GM04503 (cell line): ENCODE data around the gene GRIN2D.

ENCODE experiments used
- DNase-seq: peaks from one replicate; pipeline ENCODE4 v3.0.0-alpha.2; 2012; ENCODE audit warnings: low read depth

GRIN2D gene

DNA sequence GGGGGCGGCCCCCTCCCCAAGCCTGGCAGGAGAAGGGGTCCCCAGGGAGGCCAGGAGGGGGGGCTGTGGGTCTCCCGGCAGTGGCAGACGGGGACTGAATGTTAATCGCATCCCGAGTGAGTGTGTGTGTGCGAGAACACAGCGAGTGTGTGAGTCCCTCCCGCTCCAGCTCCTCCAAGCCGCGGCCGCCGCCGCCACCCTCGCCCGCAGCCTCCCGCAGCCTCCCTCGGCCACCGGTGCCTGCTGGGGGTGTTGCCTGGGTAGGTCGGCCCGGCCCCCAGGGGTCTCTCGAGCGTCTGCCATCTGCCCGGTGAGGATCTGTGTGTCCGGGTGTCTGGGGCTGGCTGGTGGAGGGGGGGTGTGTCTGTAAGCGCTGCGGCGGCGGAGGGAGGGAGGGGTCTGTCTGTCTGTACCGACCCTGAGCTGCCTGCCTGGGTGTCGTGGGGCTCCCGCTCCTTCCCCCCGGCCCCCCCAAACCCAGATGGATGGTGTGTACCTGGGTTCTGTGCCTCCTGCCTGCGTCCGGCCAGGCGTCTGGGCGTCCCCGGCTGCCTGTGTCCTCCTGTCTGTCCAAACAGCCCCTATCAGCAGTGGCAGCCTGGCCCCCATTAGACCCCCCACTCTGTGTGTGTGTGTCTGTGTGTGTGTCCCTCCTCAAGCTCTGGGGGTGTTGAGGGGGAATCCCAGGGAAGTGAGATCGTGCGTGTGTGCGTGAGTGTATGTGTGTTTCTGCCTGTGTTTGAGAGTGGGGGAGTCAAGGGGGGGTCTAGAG is at the start of gene GRIN2D:
GRIN2D (plus strand) TSS at position 110 of the 772 bp plus-strand sequence. CDS start 4,725 bp downstream, outside the sequence.
- DNase-seq = no peak

DNA sequence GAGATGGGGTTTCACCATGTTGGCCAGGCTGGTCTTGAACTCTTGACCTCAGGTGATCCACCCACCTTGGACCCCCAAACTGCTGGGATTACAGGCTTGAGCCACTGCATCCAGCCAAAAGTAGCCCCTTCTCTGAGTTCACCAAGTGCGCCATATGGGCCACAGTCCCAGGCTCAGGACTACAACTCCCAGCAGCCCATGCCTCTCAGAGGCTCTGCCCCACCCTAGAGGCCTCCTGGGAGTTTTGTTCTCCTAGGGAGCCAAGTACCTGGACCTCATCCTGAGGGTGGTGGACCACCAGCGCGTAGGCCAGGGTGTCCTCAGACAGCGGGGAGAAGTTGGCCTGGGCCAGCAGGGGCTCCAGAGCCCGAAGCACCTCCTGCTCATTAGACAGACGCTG is 48.6 kb upstream of the GRIN2D start:
- DNase-seq = no peak

DNA sequence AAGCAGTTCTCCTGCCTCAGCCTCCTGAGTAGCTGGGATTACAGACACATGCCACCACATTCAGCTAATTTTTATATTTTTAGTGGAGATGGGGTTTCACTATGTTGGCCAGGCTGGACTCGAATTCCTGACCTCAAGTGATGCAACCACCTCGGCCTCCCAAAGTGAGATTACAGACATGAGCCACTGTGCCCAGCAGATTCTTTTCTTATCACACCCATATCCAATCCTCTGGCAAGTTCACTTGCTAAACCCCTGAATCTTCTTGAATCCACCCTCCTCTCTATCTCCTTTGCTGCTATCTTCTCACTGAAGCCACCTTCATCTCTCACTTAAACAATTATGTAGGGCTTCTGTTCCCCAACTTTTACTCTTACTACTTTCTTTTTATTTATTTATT is 47.3 kb upstream of the GRIN2D start:
- DNase-seq = no peak

DNA sequence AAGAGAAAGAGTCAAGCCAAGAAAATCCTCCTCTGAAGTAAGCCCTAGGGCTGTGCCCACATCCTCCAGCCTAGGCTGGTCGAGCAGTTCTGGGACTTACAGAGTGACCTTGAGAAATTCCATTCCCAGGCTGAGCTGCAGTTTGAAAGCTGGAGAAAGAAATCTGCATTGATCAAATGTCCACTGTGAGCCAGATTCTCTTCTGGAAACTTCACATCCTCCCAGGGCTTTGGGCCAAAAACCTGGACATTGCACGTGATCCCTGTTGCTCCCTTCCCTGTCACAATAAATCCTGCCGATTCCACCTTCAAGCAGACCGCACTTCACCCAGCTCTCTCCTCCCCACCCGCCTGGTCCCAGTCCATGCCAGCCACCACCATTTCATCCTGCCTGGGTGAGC is 45.4 kb upstream of the GRIN2D start:
- no peak for DNase-seq

DNA sequence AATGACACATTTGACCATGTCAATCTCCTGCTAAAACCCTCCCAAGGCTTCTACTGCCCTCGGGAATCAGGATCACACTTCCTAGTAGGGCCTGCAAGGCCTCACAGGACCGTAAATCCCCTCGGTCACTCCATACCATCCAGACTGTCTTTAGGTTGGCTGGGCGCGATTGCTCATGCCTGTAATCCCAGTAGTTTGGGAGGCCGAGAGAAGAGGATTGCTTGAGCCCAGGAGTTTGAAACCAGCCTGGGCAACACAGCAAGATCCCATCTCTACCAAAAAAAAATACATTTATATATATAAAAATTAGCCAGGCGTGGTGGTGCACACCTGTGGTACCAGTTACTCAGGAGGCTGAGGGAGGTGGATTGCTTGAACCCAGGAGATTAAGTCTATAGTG is 44.7 kb upstream of the GRIN2D start:
- no peak for DNase-seq

DNA sequence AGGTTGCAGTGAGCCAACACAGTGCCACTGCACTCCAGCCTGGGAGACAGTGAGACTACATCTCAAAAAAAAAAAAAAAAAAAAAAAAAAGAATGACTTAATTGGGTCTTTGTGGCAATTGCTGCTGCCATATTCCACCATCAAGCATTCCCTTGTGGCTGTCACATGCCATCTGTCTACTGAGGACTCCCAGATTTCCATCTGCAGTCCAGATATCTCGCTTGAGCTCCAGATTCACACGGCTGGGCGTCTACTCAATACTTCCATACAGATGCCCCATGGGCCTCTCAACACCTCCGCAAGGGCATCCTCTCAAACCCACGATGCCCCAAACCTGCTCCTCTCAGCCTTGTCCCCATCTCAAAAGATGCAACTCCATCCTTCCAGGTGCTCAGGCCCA is 42.6 kb upstream of the GRIN2D start:
- no peak for DNase-seq

DNA sequence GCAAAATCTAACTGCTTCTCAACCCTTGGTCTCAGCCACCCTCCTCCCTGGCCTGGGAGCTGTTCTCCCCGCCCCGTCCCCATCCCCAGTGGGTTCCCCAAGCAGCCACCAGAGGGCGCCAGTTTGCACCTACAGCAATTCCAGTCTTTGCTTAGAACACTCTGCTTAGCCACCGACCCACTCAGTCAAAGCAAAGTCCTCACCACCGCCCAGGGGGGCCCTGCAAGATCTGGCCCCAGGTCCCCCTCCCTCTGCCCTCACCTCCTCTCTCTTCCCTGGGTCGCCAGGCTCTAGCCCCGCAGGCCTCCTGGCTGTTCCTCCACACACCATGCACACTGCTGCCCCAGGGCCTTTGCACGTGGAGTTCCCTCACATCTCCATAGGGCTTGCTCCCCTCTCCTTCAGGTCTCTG is 42.1 kb upstream of the GRIN2D start:
- DNase-seq = no peak

DNA sequence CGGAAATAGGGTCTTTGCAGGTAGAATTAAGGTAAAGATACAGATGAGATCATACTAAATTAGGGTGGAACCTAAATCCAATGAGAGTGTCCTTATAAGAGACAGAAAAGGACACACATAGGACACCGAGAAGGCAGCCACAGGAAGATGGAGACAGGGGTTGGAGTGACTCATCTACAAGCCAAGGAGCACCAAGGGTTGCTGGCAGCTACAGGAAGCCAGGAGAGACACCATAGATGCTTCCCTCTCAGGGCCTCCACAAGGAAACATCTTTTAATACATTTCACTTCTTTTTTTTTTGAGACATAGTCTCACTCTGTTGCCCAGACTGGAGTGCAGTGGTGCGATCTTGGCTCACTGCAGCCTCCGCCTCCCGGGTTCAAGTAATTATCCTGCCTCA is 39.8 kb upstream of the GRIN2D start:
- no peak for DNase-seq

DNA sequence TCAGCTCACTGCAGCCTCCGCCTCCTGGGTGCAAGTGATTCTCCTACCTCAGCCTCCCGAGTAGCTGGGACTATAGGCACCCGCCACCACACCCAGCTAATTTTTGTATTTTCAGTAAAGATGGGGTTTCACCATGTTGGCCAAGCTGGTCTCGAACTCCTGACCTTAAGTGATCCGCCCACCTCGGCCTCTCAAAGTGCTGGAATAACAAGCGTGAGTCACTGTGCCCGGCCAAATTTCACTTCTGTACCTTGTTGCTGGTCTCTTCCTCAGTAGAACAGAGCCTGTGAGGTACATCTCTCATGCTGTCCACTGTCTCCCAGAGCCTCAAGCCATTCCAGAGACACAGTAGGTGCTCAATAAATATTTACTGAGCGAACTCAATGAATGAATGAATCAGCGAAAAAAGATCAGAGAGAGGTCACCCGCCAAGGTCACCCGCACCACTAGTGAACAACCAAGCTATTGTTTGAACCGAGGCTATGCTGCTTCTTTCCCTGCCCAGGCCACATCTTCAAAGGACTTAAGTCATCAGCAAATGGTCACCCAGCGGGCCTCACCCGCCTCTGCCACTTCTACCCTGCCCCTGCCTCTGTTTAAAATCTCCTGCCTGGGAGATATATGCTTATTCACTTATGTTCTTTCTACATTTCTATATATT is 39.0 kb upstream of the GRIN2D start:
- DNase-seq = no peak

DNA sequence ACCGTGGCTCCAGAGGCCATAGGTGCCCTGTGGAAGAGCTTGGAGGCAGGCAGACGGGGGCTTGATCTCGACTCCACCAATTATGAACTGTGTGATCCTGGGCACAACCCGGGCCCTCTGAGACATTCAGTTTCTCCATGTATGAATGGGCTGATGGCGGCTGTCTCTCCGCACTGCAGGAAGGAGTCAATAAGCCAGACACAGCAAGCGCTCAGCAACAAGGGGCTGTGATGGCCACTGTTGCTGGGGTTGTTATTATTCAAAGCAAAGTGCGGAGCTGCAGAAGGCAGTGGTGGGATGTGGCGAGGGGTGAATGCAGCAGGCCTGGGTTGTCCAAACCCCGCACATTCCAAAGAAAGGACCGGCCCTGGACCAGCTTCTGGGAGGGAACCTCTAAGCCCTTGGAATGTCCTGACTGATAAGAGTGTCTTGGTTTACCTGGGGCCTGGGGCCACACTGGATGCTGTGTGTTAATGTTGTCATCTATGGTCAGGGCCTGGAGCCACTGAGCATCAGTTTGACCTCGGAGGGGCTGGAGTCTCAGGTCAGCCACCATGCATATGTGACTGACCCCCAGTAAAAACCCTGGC is 38.0 kb upstream of the GRIN2D start:
- DNase-seq = no peak

DNA sequence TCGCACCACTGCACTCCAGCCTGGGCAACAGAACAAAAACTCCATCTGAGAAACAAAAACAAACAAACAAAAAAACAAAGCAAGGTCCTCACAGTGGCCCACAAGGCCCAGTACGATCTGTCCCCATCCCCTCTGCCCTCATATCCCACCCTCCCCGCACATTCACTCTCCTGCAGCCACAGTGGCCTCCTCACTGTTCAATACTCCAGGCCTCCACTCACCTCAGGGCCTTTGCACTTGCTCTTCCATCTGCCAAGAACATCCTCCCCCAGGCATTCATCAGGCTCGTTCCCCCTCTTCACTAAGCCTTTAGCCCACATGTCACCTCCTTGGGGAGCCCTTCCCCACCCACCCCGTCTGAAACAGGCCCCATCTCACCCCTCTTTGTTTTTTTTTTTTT is 34.3 kb upstream of the GRIN2D start:
- DNase-seq = no peak

DNA sequence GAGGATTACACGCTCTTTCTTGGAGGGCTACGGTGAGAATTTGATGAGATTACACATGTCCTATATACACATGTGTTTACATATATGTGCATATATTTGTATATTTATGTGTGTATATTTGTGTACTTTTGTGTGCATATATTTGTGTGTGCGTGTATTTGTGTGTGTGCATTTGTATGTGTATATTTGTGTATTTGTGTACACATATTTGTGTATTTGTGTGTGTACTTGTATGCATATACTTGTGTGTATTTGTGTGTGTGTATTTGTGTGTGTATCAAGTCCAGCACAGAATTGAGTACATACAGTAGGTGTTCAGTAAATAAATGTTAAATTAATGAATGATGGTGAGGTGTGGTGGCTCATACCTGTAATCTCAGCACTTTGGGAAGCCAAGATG is 31.6 kb upstream of the GRIN2D start:
- DNase-seq = no peak

DNA sequence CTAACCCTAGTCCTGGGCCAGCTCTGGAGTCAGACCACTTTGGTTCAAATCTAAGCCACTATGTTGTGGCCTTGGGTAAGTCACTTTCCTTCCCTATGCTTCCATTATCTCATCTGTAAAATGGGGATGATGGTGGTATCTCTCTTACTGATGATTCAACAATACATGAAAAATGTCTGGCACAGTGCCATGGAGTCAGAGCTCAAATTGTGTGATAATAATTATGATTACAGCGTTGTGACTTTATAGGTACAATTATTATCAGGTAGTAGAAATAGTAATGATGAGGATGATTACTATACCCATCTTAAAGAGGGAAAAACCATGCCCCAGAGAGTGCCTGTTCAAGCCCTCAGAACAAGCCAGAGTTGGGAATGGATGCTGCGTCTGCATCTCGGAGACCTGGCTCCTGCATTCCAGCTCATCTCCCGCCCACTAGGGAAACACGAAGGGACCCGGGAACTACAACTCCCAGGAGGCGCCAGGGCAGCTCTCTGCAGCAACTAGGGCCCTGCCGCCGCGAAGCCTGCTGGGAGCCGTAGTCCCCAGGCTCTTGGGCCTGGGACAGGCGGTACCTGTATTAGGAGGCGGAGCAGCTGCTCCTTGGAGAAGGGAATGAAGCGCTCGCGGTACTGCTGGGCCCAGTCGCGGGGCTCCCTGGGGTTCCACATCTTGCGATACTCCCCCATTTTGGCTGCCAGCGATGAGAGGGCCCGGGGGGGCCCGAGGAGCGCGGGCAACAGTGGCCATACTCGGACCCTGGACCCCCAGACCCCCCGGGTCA is 30.6 kb upstream of the GRIN2D start:
- DNase-seq = peak; percentile 73

DNA sequence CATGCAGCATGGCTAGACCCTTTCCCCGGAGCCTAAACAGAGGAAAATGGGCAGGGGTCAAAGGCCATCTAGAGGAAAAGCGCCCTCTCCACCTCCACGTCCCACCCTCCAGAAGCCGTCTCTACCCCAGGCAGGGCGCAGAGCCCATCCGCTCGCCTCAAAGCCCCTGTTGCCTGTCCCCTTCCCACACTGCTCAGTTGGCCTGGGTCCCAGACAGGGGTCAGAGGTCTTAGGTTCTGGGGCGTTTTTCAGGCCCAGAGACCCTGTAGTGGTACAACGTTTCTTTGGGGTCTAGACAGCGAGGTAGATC is 30.0 kb upstream of the GRIN2D start:
- DNase-seq = no peak

DNA sequence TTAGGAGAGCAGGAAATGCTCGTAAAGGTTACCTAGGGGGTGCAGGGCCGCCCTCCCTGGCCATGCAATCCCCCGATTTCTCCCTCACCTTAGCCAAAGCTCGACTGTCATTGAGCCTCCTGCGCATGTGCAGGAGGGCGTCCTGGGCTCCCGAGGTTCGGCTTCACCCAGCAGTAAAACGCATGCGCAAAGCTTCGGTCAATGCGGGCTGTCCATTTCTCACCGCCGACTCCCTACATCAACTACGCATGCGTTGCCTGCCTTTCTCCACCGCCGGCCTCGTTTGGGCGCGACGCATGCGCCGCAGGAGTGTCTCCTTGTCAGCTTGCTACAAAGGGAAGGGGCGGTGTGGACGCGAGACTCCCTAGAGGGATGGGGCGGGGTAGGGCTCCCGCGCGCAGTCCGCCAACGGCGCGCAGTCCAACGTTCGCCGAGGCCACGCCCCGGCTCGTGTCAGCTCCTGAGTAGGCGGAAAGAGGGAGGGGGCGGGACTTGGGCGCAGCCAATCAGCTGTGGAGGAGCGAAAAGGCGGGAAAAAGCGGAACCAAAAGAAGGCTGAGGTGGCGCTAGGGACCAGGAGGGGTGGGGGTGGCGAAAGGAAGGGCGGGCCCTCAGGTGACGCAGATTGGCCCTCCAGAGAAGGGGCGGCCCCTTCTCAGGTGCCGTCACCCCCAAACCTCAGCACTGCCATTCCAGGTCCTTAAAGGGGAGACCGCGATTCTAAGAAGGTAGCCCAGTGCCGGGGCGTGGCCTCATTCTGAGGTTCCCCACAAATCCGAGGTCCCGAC is 29.5 kb upstream of the GRIN2D start, which contains the start of the genes SYNGR4 and TMEM143:
SYNGR4 (plus strand) TSS at position 558 of the 788 bp plus-strand sequence. CDS start 1,476 bp downstream, outside the sequence.
TMEM143 (minus strand) TSS at position 131 of the 788 bp plus-strand sequence; CDS start at position 111, 20 bp downstream.
- peak; percentile 96 for DNase-seq

DNA sequence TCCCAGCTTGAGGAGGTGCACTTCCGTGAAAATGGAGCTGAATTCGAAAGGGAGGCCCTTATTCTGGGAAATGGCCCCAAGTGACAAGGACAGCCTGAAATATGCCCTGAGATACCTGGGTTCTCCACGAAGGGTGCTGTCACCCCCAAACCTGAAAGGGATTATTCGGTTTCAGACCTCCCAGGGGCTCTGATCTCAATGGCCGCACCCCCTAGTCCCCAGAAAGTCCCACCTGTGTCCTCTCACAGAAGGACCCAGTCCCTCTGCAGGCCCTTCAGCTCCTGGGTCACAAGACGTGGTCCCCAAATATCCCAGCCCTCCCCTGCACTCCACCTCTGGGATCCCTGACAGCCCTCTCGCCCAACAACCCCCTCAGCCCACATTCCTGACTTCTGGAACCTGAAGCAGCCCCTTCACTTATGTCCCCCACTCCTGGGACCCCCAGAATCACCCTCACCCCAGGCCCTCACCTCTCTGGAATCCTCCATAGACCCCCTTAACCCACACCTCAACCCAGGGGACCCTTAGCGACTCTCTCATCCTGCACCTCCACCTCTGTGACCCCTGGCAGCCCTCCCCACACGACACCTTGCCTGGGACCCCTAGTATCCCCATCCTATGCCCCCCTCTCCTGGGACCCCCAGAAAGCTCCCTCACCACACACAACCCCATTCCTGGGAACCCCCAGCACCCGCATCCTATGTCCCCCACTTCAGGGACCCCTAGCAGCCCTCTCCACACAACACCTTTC is 28.7 kb upstream of the GRIN2D start:
- DNase-seq = no peak

DNA sequence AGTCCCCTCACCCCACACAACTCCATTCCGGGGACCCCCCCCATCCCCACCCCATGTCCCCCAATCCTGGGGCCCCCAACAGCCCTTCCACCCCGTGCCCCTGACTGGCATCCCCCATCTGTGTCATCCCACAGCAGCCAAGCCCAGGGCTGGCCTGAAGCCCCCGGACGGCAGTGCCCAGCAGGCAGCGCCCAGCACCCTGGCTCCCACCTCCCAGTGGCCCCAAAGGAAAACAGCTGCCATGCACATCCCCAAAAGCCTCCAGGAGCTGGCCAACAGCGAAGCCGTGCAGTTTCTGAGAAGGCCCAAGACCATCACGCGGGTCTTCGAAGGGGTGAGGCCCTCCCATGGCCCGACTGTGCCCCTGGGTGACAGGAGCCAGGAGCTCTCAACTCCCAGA is 27.9 kb upstream of the GRIN2D start:
- DNase-seq = no peak

DNA sequence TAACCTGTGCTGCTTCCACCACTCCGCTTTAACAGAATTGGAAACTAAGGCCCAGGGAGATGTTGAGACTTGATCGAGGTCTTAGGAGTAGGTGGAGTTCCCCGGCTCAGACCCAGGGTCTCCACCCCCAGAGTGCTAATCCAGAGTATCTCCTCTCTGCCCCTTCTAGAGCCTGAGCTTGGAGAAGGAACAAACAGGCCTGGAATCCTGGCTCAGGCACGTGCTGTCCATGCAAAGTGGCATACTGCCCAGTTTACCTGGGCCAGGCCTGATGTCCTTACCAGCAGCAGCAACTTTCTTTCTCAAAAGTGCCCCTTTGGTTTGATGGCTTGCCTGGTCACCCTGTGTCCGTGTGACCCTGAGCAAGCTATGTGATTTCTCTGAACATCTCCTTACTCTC is 25.6 kb upstream of the GRIN2D start:
- DNase-seq = no peak

DNA sequence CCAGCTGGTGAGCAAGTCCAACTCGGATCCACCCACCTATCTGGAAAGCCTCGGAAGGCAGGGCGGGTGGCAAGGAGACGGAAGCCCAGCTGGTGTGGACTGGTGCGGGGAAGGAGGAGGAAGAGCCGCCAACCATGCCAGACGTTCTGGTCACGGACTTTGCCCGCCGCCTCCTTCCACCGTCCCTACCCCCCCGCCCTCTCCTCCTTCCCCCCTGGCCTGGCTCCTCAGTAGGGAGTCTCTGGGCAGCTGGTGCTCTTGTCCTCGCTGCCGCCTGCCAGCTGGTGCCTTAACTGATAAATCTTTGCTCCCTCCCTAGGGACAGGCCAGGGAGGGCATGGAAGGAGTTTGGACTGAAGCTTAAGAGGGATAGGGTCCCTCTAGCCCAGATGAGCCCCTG is 24.5 kb upstream of the GRIN2D start:
- DNase-seq = no peak

DNA sequence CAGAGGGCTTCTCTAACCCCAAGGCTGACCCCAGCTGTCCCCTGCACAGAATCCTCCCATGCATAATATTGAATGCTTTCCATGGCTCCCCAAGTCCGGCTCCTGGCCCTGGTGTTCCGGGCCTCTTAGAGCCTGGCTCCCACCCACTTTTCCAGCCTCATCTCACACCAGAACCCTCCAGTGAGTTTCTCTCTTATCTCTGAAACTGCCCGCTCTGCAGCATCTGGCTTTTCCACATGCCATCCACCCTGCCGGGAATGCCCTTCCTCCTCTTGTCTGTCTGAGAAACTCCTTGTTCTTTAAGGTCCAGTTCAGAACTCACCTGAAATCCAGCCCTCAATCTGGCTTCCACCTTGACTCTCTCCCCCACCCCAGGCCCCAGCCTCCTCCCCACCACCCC is 22.5 kb upstream of the GRIN2D start:
- DNase-seq = no peak

DNA sequence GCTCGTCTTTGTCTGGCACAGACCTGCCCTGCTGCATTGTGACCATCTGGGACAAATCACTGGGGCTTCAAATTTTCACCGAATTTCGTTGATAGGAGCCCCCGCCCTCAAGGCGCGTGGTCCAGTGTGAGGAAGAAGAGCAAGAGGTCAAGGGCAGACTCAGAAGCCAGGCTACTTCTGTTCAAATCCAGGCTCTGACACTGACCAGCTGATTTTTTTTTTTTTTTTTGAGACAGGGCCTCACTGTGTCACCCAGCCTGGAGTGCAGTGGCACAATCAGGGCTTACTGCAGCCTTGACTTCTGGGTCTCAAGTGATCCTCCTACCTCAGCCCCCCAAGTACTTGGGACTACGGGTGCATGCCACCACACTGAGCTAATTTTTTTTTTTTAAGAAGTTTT is 22.1 kb upstream of the GRIN2D start:
- no peak for DNase-seq
